ENCODE results near the gene PARP1. TPM values are rescaled to one million over a fixed set of nuclear protein-coding genes. Genes with fewer than 3 reads are reported as not detected.

The PARP1 gene
- total RNA-seq, 2 experiments from 2014 or later, result 301 to 308 TPM

DNA sequence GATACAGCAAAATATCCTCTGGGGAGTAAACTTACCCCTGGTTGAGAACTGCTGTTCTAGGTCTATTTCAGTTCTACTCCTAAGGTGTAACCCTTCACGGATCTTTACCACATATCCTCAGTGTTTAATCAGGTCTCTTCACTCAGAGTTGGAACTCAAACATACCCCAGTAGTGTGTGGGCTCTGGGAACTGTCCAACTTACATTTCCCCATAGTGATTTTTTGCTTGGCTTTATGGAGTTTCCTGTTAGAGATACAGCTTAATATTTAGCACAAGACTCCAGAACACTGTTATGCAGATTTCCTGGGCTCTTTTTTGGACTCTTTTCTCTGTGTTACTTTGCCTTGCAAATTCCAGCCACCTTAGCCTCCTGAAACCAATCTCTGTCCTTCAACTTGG, 72.2 kb downstream of the PARP1 start:
- Mint-ChIP-seq H3K27me3 (peaks cover 6% of the 10 kb centered on the region), H3K9me3 (peaks cover 7% of the 10 kb centered on the region), H3K4me1 (ENCODE audit: low read depth) (peaks cover 18% of the 10 kb centered on the region), H3K36me3 (no peaks in the 10 kb centered on the region), H3K27ac (no peak overlapping the region), H3K4me3 (no peak overlapping the region)
- intact Hi-C loops (cut with micrococcal nuclease), result no loop called here
- DNase-seq, result no peak
- POLR2A ChIA-PET, result no interaction called here
- CTCF ChIA-PET, result interaction anchor here (4.7 kb wide), 1 partner anchor 210 kb away, joined by 39 read pairs; no protein-coding TSS in a partner anchor

DNA sequence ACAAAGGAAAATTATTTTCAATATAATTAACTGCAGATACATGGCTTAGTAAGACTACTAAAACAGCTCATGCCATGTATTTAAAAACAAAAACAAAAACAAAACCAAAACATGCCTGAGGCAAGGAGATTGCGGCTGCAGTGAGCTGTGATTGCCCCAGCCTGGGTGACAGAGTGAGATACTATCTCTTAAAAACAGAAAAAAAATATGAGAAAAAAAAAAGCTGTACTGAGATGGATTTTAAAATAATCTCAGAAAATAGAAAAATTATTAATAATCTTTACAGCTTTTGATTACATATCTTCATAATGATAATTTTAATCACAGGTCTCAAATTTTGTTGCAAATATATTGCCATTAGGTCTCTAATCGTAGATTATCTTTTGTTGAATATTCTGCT, 74.9 kb downstream of the PARP1 start:
- Mint-ChIP-seq H3K4me1 (ENCODE audit: low read depth) (peaks cover 15% of the 10 kb centered on the region), H3K36me3 (no peaks in the 10 kb centered on the region), H3K4me3 (no peak overlapping the region), H3K9me3 (no peaks in the 10 kb centered on the region), H3K27ac (no peak overlapping the region), H3K27me3 (no peaks in the 10 kb centered on the region)
- no peak for DNase-seq
- intact Hi-C loops (cut with micrococcal nuclease), result loop anchor here (1.0 to 5.0 kb wide), 6 partner anchors 24 to 268 kb away; partner anchors contain the start of genes ACBD3 and LIN9
- POLR2A ChIA-PET, result interaction anchor here (0.7 to 0.9 kb wide), 4 partner anchors 23 to 207 kb away, joined by 3 to 6 read pairs (median 3); partner anchors contain the start of genes LIN9 and PARP1
- CTCF ChIA-PET, result interaction anchor here (0.6 to 4.7 kb wide), 30 partner anchors 10 to 268 kb away, joined by 3 to 39 read pairs (median 4); partner anchors contain the start of genes LIN9 and MIXL1

DNA sequence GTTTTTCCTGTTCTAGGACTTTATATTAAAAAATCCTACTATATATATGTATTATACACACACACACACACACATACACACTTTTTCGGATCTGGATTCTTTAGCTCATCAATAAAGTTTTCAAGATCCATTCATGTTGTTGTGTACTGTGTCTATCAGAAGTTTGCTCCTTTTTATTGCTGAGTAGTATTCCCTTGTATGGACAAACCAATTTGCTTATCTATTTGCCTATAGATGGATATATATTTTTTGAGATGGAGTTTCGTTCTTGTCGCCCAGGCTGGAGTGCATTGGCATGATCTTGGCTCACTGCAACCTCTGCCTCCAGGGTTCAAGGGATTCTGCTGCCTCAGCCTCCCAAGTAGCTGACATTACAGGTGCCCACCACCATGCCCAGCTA, 78.7 kb downstream of the PARP1 start:
- H3K4me1 Mint-ChIP-seq (ENCODE audit: low read depth), result peaks cover 5% of the 10 kb centered on the region
- DNase-seq, result no peak
- intact Hi-C loops (cut with micrococcal nuclease), result no loop called here
- no peaks in the 10 kb centered on the region for H3K27me3 Mint-ChIP-seq
- no peak overlapping the region for H3K27ac Mint-ChIP-seq
- ChIA-PET POLR2A (no interaction called here), CTCF (interaction anchor here (0.7 to 1.0 kb wide), 2 partner anchors 132 to 206 kb away, joined by 3 read pairs; no protein-coding TSS in a partner anchor)
- no peak overlapping the region for H3K4me3 Mint-ChIP-seq
- H3K9me3 Mint-ChIP-seq, result no peaks in the 10 kb centered on the region
- H3K36me3 Mint-ChIP-seq, result no peaks in the 10 kb centered on the region

DNA sequence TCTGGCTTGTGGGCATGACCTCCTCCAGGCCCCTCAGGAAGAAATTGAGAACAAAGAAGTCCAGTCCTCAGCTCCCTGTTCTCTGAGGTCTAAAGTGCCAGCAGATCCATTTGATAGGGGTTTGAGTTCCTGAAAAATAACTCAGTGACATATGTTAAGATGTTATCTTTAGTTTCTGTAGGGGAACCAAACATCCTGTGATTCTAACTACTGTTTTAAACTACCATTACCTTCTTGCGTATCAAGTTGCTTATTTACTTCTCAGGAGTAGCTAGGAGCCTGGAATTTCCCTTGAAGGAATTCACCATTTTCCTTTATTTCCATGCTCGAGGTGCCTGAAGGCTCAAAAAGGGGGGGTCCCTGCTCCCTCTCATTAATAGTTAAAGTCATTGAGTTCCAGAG, 80.1 kb downstream of the PARP1 start:
- Mint-ChIP-seq H3K27ac (no peak overlapping the region), H3K4me3 (no peak overlapping the region), H3K9me3 (no peaks in the 10 kb centered on the region), H3K27me3 (no peaks in the 10 kb centered on the region), H3K4me1 (ENCODE audit: low read depth) (no peaks in the 10 kb centered on the region), H3K36me3 (no peaks in the 10 kb centered on the region)
- CTCF ChIA-PET, result no interaction called here
- DNase-seq, result no peak
- intact Hi-C loops (cut with micrococcal nuclease), result no loop called here
- POLR2A ChIA-PET, result no interaction called here

DNA sequence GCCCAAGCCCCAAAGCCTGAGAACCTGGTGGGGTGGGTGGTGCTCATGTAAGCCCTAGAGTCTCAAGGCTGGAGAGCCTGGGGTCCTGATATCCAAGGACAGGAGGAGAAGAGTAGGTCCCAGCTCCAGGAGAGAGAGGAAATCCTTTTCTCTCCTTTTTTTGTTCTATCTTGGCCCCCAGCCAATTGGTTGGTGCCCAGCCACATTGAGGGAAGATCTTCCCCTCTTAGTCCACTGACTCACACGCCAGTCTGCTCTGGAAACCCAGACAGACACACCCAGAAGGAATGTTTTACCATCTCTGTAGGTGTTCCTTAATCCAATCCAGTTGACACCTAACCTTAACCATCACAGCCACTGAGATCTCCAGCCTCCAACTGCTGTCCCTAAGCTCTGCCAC, 82.7 kb downstream of the PARP1 start:
- Mint-ChIP-seq H3K36me3 (no peaks in the 10 kb centered on the region), H3K27me3 (peaks cover 3% of the 10 kb centered on the region), H3K9me3 (no peaks in the 10 kb centered on the region), H3K27ac (no peak overlapping the region), H3K4me3 (no peak overlapping the region), H3K4me1 (ENCODE audit: low read depth) (no peaks in the 10 kb centered on the region)
- ChIA-PET CTCF (no interaction called here), POLR2A (interaction anchor here (1.0 kb wide), 1 partner anchor 16 kb away, joined by 3 read pairs; the partner anchor contains the start of gene LIN9)
- no peak for DNase-seq
- intact Hi-C loops (cut with micrococcal nuclease), result no loop called here

DNA sequence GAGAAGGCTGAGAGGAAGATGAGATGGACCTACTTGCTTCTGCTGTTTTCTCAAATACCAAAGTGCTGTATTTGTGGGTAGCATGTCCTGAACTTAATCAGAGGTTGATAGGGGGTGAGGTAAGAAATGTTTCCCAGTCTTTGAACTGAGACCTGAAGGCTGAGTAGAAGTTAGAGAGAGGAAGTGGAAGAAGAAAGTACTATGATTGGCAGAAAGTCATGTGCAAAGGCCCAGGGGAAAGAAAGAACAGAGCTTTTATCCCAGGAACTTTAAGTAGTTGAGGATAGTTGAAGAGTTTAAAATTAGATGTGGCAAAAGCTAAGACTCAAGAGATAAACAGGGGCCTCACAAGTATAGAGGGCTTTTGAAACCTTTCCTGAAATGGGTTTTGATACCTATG, 83.4 kb downstream of the PARP1 start:
- intact Hi-C loops (cut with micrococcal nuclease), result no loop called here
- Mint-ChIP-seq H3K27ac (no peak overlapping the region), H3K9me3 (no peaks in the 10 kb centered on the region), H3K4me1 (ENCODE audit: low read depth) (no peaks in the 10 kb centered on the region), H3K27me3 (peaks cover 3% of the 10 kb centered on the region), H3K4me3 (no peak overlapping the region), H3K36me3 (no peaks in the 10 kb centered on the region)
- POLR2A ChIA-PET, result no interaction called here
- CTCF ChIA-PET, result interaction anchor here (2.7 kb wide), 1 partner anchor 9 kb away, joined by 7 read pairs; no protein-coding TSS in a partner anchor
- DNase-seq, result no peak

DNA sequence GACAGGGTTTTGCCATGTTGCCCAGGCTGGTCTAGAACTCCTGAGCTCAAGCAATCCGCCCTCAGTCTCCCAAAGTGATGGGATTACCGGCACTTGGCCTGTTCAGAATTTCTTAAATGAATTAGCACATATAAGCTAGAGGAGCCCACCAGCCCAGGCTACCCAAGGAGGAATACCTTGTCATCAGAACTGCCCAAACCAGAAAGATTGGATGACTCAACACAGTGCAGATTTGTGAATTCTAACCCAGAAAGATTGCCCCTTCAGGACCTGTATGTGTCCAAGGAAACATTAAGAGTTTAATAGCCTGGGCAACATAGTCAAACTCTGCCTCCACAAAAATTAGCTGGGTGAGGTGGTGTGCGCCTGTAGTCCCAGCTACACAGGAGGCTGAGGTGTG, 84.9 kb downstream of the PARP1 start:
- Mint-ChIP-seq H3K36me3 (no peaks in the 10 kb centered on the region), H3K4me1 (ENCODE audit: low read depth) (no peaks in the 10 kb centered on the region)

DNA sequence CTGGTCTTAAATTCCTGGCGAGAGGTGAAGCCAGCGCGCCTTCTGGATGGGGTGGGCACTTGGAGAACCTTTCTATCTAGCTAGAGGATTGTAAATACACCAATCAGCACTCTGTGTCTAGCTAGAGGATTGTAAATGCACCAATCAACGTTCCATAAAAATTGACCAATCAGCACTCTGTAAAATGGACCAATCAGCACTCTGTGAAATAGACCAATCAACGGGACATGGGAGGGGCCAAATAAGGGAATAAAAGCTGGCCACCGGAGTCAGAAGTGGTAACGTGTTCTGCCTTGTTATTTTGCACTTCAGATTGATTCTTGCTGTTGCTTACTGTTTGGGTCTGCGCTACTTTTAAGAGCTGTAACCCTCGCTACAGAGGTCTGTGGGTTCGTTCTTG, 87.0 kb downstream of the PARP1 start:
- no peaks in the 10 kb centered on the region for H3K9me3 Mint-ChIP-seq
- intact Hi-C loops (cut with micrococcal nuclease), result no loop called here
- ChIA-PET POLR2A (no interaction called here), CTCF (no interaction called here)
- DNase-seq, result no peak
- no peak overlapping the region for H3K4me3 Mint-ChIP-seq
- H3K27me3 Mint-ChIP-seq, result peaks cover 9% of the 10 kb centered on the region
- no peaks in the 10 kb centered on the region for H3K36me3 Mint-ChIP-seq
- no peaks in the 10 kb centered on the region for H3K4me1 Mint-ChIP-seq (ENCODE audit: low read depth)
- H3K27ac Mint-ChIP-seq, result no peak overlapping the region

More for the DNA sequence above, 84.9 kb downstream of the PARP1 start:
- CTCF ChIA-PET, result interaction anchor here (1.0 to 2.7 kb wide), 2 partner anchors 10 to 197 kb away, joined by 4 to 7 read pairs; no protein-coding TSS in a partner anchor
- Mint-ChIP-seq H3K4me3 (no peak overlapping the region), H3K27me3 (peaks cover 5% of the 10 kb centered on the region), H3K9me3 (no peaks in the 10 kb centered on the region), H3K27ac (no peak overlapping the region)
- DNase-seq, result no peak
- POLR2A ChIA-PET, result no interaction called here
- intact Hi-C loops (cut with micrococcal nuclease), result no loop called here

DNA sequence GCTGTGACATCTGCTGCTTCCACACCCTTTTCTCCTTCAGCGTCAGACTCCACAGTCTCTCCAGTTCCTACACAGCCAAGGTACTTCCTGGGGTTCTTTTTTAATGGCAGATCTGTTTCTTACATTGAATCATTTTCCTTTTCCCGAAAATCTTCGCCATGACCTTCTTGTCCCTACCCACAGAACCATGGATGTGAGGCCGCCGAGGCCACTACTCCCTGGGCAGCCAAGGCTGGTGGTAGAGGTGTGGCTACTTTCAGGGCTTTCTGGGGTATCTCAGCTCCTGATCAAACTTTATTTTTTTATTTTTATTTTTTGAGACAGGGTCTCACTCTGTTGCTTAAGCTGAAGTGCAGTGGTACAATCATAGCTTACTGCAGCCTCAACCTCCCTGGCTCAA, 89.4 kb downstream of the PARP1 start:
- no peaks in the 10 kb centered on the region for H3K4me1 Mint-ChIP-seq (ENCODE audit: low read depth)
- H3K27ac Mint-ChIP-seq, result no peak overlapping the region

DNA sequence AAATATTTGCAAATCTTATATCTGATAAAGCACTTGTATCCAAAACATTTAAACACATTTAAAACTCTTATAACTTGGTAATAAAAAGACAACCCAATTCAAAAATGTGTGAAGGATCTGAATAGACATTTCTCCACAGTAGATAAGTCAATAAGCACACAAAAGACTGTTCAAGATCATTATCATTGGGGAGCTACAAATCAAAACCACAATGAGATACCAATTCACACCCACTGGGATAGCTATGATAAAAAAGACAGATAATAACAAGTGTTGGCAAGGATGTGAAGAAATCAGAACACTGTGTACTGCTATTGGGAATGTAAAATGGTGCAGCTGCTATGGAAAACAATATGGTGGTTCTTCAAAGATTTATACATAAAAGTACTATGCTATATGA, 93.8 kb downstream of the PARP1 start:
- ChIA-PET CTCF (interaction anchor here (1.1 kb wide), 1 partner anchor 189 kb away, joined by 3 read pairs; no protein-coding TSS in a partner anchor), POLR2A (no interaction called here)
- DNase-seq, result no peak
- H3K4me1 Mint-ChIP-seq (ENCODE audit: low read depth), result peaks cover 9% of the 10 kb centered on the region
- intact Hi-C loops (cut with micrococcal nuclease), result no loop called here
- H3K27me3 Mint-ChIP-seq, result peaks cover 14% of the 10 kb centered on the region
- no peaks in the 10 kb centered on the region for H3K9me3 Mint-ChIP-seq
- H3K36me3 Mint-ChIP-seq, result no peaks in the 10 kb centered on the region
- H3K27ac Mint-ChIP-seq, result no peak overlapping the region
- H3K4me3 Mint-ChIP-seq, result no peak overlapping the region

More for the DNA sequence above, 89.4 kb downstream of the PARP1 start:
- Mint-ChIP-seq H3K36me3 (no peaks in the 10 kb centered on the region), H3K9me3 (no peaks in the 10 kb centered on the region), H3K4me3 (no peak overlapping the region), H3K27me3 (peaks cover 9% of the 10 kb centered on the region)
- no peak for DNase-seq
- CTCF ChIA-PET, result interaction anchor here (1.4 kb wide), 1 partner anchor 15 kb away, joined by 4 read pairs; no protein-coding TSS in a partner anchor
- POLR2A ChIA-PET, result no interaction called here
- intact Hi-C loops (cut with micrococcal nuclease), result no loop called here

DNA sequence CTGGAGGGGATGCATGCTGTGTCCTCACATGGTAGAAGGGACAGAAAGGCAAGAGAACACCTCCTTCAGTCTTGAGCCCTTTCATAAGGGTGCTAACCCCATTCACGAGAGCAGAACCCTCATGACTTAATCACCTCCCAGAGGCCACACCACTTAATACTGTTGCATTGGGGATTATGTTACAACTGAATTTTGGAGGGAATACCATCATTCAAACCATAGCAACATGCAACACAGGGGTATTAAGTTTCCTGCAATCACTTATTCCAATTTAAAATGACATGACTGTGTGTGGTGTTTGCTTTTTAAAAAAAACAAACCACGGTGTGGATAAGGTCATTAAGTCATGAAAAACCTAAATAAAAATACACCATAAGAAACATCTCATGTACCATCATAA, 95.8 kb downstream of the PARP1 start:
- ChIA-PET CTCF (interaction anchor here (0.9 kb wide), 1 partner anchor 21 kb away, joined by 4 read pairs; no protein-coding TSS in a partner anchor), POLR2A (no interaction called here)
- Mint-ChIP-seq H3K9me3 (no peaks in the 10 kb centered on the region), H3K4me1 (ENCODE audit: low read depth) (peaks cover 12% of the 10 kb centered on the region), H3K27me3 (peaks cover 8% of the 10 kb centered on the region), H3K4me3 (no peak overlapping the region), H3K36me3 (no peaks in the 10 kb centered on the region), H3K27ac (no peak overlapping the region)
- intact Hi-C loops (cut with micrococcal nuclease), result no loop called here
- DNase-seq, result no peak

DNA sequence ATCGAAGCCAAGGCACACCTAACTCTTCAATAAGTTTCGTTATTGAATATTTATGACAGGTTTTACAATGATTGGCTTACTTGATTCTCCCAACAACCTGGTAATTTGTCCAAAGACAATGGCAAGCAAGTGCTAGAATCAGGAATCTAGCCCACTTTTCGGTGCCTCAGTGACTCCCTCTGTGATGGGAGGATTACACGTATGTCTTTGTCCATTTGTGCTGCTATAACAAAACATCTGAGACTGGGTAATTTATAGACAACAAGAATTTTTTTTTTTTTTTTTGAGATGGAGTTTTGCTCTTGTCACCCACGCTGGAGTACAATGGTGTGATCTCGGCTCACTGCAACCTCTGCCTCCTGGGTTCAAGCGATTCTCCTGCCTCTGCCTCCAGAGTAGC, 96.5 kb downstream of the PARP1 start:
- Mint-ChIP-seq H3K4me1 (ENCODE audit: low read depth) (peaks cover 12% of the 10 kb centered on the region), H3K4me3 (no peak overlapping the region), H3K9me3 (no peaks in the 10 kb centered on the region), H3K27me3 (peaks cover 8% of the 10 kb centered on the region), H3K27ac (no peak overlapping the region), H3K36me3 (no peaks in the 10 kb centered on the region)
- ChIA-PET POLR2A (no interaction called here), CTCF (interaction anchor here (0.9 to 2.4 kb wide), 4 partner anchors 22 to 297 kb away, joined by 3 to 12 read pairs (median 4); partner anchors contain the start of gene PARP1)
- intact Hi-C loops (cut with micrococcal nuclease), result no loop called here
- DNase-seq, result no peak

Data from activated CD4-positive, alpha-beta memory T cell treated with anti-CD3 and anti-CD28 coated beads for 36 hours (primary cell).